ENCODE measurements around the gene CCDC88C.

Gene CCDC88C

DNA sequence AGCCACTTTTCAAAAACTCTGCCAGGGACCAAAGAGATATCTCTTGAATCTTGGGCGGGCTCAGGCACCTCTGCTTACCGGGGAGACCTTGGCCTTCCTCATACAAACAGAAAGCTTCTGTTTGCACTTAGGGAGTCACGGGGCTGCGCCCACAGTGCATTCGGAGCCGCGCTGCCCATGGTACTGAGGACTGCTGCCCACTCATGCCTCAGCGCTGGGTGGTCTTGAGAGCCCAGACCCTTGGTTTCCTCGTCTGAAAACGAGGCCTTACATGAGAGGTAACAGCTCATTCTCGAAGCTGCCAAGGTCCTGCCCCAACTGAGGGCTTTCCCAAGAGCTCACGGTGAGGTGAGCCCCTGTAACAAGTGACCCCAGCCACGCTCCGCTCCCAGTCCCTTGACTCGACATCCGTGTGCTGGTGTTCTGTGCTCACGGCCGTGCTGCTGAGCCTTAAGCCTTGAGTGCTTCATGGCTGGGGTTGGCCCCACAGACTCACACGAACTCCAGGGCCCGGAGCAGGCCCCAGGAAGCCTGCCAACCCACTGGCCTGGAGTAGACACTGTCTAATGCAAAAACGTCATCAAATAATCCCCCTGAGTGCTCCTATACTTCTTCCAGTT is 125.7 kb downstream of the CCDC88C start:
- DNase-seq (ENCODE audit: low read depth) = no peak

DNA sequence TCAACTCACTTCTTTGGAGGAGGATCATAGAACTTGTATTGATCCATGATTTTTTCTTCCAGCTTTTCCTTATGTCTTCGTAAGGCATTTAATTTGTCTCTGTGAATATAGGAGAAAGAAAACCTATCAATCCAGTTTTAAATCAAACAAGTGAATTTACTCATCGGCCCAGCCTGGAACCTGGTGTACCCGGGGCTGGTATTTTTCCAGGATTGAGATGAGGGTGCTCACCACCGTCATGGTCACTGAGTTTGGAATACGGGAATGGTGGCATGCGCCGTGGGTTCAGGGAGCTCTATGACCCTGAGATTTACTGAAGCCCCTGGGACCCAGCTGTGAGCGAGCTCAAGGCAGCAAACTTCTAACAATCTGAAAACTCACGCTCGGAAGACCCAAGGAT is 126.6 kb downstream of the CCDC88C start:
- DNase-seq (ENCODE audit: low read depth) = no peak

DNA sequence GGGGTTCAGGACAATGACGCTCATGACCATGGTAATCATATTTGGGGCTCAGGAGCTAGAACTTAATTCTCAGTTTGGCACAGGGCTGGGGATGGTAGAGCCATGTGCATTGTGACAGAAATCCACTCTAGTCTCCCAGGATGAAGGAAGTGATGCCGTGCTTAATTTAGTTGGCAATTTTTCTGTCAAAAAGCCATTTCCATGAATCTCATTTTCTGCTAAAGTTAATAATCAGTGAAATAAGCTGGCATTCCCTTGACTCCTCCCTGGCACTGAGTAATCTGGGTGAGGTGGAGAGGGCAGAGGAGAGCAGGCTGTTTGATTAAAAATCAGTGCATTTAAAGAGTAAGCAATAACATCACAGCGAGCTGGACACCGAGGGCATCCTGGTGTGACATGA is 128.2 kb downstream of the CCDC88C start:
- no peak for DNase-seq (ENCODE audit: low read depth)

DNA sequence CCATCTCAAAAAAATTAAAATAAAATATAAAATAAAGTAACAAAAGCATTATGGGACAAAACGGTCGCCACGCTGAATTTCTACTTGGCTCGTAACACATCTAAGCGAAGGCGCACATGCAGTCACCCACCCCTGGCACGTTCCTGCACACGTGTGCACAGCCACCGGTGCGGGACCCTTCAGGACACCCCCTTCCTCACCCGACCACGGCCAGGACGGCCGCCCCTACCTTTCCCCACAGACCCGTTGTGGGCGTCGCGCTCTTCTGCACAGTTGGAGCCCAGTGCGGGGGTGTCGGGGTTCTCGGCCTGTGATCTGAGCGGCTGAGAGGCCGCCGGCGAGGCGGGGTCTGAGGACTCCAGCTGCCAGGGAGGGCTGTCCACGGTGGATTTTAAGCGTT is 128.7 kb downstream of the CCDC88C start:
- no peak for DNase-seq (ENCODE audit: low read depth)

DNA sequence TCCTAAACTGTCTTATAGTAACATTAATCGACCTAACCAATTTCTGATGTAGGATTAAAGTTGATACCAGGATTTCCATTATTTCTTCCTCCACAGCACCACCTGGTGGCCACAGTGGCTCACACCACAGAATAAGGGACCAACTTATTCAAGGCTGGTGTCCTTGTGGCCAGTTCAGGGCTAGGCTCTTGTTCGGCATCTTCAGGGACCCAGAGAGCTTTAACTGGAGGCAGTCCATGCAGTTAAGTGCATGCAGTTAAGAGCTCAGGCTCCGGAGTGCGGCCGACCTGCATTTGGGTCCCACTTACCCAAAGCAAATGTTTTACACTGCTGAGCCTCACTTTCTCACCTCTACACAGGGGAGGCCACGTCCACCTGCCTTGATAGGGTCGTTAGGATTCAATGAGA is 131.1 kb downstream of the CCDC88C start:
- peak; percentile 47 for DNase-seq (ENCODE audit: low read depth)

DNA sequence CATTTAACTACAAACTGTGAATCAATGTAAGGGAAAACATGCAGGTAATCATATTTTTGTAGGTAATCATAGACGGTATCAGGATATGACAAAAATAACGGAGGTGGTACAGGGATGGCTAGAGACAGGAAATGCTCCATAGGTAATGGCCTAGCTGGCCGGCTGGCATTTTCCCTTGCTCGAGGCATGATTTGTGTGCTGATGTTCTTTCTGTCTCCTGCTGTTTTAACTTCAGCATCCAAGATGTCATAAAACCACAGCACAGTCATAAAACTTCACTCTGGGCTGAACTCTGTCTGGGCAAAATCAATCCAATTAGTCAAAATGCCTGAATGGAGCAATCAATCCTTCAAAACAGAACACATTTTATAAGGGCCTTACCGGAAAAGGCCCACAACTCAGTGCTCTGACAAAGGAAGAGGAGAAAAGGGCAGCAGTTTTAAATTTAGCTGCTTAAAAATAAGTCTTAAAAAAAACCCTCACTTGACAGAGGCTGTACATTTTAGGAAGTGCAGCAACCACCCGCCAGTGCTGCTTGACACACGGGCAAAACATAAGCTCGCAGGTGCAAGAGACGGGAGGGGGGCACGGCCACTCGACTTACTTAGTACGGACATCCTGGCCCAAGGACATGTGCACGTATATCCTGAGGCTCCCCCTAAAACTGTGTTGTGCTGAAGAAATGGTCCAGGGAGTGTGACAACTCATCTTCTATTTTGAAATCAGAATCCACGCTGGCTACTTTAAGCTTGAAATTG is 132.7 kb downstream of the CCDC88C start:
- DNase-seq (ENCODE audit: low read depth) = no peak

DNA sequence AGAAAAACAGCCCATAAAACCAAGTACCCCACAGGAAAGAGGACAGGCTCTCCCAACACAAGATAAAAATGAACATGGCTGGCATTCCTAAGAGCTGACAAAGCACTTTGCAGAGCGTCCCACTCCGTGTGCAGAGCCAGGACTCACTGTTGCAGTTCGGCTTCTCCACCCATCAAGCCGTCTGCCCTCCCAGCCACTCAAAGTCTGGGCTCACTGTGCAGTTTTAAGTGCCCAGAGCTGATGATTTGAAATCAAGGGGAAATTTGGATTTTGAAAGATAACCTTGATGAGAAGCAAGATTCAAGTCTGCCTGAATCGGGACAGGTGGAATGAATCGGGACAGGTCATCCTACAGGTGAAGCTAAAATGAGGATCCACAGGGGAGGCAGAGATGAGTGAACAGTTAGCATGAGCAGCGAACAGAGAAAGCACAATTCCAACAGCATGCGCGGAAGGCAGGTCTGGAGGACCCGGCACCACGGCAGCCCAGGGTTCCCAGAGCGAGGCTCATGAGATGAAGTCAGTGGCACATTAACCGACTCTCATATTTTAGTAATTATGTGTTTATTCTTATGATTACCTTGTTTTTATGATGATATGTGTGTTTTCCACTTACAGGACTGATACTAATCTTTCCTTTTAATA is 133.4 kb downstream of the CCDC88C start:
- no peak for DNase-seq (ENCODE audit: low read depth)

DNA sequence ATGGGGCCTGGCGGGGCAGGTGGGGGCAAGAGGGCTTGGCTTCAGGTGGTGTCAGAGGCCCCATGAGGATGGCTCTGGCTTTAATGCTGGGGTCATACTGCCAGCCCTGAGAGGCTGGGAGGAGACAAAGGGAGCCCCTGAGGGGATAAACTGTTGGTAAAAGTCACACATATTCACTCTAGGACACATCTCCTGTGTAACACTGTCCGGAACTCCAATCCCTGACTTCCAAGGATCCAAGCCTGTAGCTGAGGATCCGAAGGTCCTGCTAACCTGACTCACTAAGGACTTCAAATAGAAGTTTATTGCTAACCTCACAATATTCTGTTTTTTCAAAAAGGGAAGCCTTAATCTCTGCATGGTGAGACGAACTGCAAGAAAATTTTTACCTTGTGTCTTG is 134.0 kb downstream of the CCDC88C start:
- no peak for DNase-seq (ENCODE audit: low read depth)

DNA sequence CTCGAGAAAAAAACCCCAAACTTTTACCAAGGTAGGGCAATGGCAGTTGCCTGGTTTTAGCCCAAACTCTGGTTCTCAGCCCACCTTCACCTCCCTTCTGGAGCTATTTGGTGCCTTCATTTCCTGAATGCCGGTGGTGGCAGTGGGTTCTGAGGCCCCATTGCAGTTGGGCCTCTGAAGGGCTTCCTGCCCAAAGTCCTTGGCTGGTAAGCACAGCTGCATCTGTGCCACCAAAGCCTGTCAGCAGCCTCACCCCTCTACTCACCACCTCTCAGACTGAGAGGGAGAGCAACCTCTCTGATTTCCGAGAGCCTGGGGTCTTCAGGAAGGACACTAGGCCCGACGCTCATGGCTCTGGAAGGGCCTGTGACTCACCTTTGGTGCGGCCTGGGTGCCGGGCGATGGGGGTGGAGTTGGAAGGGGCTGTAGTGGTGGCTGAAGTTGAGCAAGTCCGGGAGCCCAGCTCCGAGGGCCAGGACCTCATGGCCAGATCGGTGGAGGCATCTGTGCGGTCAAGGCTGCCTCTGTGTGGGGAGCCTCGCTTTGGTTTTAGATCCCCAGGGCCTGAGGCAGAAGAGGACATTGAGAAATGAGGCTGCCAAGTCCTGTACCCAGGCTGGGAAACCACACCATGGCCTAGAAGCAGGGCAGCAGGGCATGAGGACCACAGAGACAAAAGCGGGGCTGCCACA is 134.5 kb downstream of the CCDC88C start:
- no peak for DNase-seq (ENCODE audit: low read depth)

DNA sequence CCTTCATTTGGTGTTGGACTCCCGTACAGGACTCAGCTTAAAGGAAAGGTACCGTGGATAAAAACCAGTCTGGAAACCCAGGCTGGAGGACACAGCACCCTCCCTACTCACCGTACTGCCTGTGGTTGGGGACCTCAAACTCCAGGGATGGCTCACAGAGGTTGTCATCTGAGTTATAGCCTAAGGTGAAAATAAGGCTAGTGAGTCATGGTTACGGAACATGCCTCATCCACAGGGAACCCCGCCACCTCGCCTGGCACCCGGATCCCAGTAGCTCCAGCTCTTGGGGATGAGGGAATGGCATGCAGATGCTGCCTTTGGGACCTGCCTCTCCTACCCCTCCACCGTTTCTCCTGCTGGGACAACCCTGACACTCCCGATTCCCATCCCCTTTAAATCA is 136.3 kb downstream of the CCDC88C start:
- no peak for DNase-seq (ENCODE audit: low read depth)

DNA sequence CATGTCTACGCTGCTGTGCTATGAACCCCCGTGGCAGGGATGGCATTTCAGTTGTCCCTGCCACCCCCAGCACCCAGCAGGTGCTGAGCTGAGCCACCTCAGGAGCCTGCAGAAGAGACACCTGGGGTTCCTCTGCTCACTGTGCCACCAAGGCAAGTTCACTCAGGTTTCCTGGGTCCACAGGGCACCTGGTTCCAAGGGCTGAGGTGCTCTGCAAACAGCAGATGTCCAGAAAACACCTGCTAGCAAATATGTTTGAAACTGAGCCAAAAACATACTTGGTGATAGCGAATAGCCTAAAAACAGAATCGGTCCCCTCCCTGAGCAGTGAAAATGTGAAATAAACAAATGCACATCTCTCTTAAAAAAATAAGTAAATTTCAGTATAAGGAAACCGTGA is 137.5 kb downstream of the CCDC88C start:
- DNase-seq (ENCODE audit: low read depth) = no peak

DNA sequence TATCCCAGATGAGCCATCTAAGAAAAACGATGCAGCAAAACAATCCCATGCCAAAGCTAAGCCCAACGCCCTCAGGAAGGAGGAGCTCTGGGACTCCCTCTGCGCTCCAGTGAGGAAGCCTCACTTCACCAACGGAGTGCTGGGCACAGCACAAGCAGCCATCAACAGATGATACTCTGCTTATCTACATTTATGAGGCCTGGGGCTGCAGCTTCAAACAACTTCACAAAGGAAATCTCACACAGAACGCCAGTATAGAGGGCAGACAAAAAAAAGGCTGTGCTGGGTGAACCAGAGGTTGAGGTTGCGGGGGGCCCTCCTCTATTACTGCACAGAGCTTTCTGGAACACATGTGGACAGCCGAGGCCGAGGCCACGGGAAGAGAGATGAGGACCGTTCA is 138.3 kb downstream of the CCDC88C start:
- no peak for DNase-seq (ENCODE audit: low read depth)

DNA sequence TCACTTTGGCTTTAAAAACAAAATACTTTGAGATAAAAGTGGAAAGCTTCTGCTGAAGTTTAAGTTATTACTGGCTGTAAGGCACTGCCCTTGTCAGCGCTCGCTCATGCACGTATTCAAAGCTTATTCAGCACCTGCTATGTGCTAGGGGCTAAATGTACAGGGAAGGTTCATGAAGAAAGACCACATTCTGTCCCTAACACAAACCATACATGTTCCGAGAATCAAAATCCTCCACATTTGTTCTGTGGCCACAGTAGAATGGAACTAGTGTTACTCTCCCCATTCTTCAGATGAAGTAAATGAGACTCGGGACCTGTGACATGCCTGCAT is 139.3 kb downstream of the CCDC88C start:
- DNase-seq (ENCODE audit: low read depth) = no peak

DNA sequence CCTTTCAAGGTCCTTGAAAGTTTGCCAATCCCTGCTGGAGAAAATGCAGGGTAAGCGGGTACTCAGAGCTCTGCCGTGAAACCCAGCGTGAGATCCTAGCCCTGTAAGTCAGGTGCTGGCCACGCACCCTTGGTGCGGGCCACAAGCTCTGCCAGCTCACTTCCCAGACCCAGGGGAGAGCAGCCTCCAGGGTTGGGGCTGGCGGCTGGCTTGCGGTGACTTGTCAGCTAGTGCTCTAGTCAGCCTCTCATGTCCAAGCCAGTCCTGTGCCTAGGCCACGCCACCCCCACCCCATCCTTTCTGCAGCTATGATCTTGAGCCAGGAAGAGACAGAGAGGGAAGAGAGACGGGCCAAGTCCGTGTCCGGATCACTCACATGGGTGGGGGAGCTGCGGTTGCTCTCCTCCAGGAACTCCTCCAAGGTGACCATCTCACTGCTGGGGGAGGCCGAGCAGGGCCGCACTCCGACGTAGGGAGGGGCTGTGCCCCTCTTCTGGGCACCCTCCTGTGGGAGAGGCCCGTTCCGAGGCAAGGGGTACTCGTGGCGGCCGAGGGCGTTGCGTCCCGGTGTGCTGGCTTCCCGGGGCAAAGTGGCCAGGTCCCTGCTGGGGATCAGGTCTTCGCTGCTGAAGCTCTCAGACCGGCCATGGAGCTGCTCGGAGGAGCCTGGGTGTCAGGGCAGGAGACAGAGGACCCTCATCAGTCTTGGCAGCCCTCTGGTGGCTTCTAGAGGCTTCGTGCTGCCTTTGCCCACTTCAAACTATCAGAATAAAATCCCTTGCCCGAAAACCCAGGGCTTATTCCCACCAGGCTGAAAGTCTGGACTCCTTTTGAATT is 139.9 kb downstream of the CCDC88C start:
- DNase-seq (ENCODE audit: low read depth) = no peak

DNA sequence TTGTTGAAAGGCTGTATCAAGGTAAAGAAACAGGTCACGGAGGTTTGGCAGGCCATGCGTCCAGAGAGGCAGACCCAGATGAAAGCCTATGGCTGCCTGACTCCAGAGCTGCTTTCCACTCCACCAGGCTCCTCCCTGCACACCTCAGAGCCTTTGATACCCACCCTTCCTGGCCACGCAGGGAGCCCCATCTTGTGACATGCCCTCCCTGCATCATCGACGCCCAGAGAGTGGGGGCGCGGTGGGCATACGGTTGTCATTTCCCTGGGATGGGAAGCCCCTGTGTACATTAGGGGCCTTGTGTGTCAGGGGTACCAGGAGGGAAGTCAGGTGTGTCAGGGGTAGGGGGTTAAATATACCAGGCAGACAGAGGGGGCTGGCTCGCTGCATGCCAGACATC is 142.8 kb downstream of the CCDC88C start:
- DNase-seq (ENCODE audit: low read depth) = no peak

DNA sequence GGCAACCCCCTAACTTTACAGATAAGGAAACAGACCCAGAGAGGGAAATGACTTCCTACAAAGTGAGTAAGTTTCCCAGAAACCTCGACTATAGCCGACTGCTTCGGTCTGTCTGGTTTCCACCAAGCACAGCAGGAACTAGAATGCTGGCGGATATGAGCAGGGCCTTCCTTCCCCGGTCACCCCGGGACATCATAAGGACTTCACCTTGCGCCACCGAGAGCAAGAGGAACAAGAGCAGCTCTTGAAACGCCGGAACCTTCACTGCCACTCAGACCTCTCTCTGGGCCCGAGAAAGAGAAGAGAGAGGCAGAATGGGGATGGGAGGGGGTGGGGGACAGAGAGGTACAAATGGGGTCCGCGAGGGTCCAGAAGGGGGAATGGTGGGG is 143.7 kb downstream of the CCDC88C start:
- no peak for DNase-seq (ENCODE audit: low read depth)

DNA sequence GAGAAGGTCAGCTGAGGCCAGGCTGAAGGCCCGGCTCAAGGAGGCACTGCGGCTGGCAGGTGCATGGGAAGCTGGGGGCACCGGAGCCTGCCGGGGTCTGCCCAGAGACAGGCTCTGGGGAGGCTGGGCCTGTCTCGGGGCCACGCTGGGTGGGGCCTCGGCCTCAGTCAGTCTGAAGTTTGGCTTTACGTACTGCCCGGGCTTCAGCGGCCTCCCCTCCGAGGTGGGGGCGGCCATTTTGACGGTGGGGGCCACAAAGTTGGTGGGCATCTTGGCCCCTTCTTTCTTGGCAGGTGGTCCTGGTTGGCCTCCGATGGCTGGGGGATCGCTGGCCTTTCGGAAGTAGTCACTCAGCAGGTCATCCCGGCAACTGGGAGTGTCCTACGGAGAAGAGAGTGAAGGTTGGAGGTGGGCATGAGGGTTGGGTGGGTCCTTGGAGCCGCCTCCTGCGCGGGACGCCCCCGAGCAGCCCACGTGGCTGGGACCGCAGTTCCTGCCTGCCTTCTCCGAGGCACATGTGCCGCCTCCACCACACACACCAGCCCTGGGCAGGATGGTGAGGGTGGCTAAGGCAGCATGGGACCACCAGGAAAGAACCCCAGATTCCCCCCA is 144.2 kb downstream of the CCDC88C start:
- no peak for DNase-seq (ENCODE audit: low read depth)

DNA sequence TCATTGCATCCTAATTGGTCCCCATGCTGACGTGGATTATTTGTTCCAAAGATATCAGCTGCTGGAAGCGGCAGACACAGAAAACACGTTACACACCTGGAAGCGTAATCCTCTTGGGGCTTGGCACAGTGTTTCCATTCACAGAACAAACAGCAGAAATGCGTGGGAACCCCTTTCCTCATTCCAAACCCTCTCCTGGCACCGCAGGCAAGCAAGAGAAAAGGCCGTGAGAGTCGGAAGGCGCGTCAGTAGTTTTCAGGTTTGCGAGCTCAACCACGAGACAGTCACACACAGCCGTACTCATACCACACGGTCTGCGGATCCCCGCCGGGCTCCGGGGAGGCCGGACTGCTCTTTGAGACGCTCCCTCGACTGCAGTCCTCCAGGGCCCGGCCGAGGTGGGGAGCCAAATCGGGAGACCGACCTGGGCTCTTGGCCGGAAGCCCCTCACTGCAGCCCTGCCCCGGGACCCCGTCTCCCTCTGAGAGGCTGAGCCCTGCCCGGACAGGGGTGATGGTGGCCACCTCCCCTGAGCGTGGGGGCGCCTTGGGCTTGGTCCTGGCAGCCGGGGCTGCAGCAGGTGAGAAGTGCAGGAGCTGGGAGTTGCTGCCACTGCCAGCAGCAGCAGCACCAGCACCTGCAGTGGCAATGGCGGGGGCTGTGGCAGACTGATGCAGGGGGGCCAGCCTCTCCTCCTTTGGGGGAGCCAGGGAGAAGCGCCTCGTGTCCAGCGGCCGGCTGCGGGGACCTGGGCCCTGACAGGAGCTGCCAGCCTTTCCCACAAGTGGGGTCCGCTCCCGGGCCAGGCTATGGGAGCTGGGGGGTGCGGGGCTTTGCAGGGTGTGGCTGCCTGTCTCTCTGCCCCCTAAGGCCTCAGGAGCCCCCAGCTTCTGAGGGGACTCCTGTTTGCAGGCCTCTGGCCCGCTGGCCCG is 145.0 kb downstream of the CCDC88C start:
- no peak for DNase-seq (ENCODE audit: low read depth)

DNA sequence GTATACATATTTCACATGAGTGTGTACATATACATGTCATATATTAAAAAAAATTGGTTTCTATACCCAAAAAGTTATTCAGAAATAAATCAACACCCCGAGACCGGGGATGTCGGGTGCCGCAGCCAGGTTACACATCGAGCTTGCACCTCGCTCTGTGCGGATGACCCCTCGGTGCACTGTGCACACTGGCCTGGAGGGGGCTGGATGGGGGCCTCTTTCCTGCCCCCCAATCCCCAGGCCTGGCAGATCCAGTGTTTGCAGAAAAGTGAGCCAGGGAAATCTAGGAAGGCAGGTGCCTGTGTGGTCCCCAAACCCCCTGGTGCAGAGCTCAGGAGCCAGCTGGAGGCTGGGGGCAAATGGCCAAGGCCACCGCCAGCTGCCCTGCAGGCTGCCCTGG is 146.0 kb downstream of the CCDC88C start:
- no peak for DNase-seq (ENCODE audit: low read depth)

DNA sequence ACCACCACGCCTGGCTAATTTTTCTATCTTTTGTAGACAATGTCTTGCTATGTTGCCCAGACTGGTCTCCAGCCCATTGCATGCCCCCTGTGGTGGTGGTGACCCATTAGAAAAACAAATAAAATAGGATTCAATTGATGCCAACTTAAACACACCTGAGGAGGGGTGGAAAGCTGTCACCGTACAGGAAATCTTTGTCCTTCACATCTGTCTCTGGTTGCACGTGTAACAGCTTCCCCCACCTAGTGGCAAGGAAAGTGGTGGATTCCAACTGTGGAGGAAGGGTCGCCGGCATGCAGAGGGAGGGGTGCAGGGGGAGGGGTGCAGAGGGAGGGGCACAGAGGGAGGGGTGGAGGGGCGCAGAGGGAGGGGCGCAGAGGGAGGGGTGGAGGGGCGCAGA is 147.0 kb downstream of the CCDC88C start:
- DNase-seq (ENCODE audit: low read depth) = no peak

DNA sequence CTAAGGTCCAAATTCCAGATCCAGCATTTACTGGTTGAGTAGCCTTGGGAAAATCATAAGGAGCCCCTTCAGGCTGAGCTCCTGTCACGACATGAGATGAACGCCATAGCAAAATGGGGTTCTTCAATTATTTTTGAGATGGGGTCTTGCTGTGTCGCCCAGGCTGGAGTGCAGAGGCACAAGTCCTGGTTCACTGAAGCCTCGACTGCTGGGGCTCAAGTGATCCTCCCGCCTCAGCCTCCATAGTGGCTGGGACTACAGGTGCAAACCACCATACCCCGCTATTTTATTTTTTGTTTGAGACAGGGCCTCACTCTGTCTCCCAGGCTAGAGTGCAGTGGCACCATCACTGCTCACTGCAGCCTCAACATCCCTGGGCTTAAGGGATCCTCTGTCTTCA is 147.4 kb downstream of the CCDC88C start:
- no peak for DNase-seq (ENCODE audit: low read depth)

Measured in CMK (cell line).